IMR-90 (cell line): Measurements from ENCODE around the gene ZPBP2. TPM values are rescaled to one million over a fixed set of nuclear protein-coding genes. Genes with fewer than 3 reads are reported as not detected.

Source experiments
- ATAC-seq: fragments of 200-7000 bp; cut with Tn5 transposase; 2 replicates; pipeline ENCODE4 v1.9.1; 2020; ENCODE audit warnings: low read depth, mild to moderate bottlenecking, moderate library complexity
- BruUV-seq: library from RNA; stranded (reverse); fragments of 400-500 nt; replicated peaks from 2 replicates; lab custom pipeline; 2021; lab: Mats Ljungman, UMichigan
- CTCF ChIA-PET: fragments of 300-600 bp; formaldehyde crosslinking; extraction: SDS; loops from one replicate; lab custom pipeline; 2021; ENCODE audit warnings: antibody characterized with exemption; lab: Yijun Ruan, JAX
- POLR2A ChIA-PET: fragments of 300-600 bp; sonication (Branson Sonifier 250); formaldehyde crosslinking; loops from one replicate; lab custom pipeline; 2022; ENCODE audit warnings: antibody characterized with exemption; ENCODE audit not compliant: unreplicated experiment; lab: Charles Lee
- DNase-seq: peaks from one replicate; pipeline ENCODE4 v3.0.0; 2013
- H2AFZ ChIP-seq: replicated peaks from 2 replicates; pipeline ENCODE3; 2013; ENCODE audit warnings: low read length, mild to moderate bottlenecking; ENCODE audit not compliant: poor library complexity
- H2AK5ac ChIP-seq: 2 replicates; pipeline ENCODE4 v1.6.1; 2013; ENCODE audit warnings: low read depth, low read length, inconsistent platforms
- H2AK9ac ChIP-seq: replicated peaks from 2 replicates; pipeline ENCODE3; 2013; ENCODE audit warnings: mild to moderate bottlenecking, low read depth, low read length, moderate library complexity; ENCODE audit not compliant: poor library complexity
- H2BK120ac ChIP-seq: 2 replicates; pipeline ENCODE4 v1.6.1; 2013; ENCODE audit warnings: low read depth, low read length, inconsistent platforms
- H2BK15ac ChIP-seq: 3 replicates; pipeline ENCODE4 v1.6.1; 2013; ENCODE audit warnings: low read depth, low read length, inconsistent platforms
- H2BK20ac ChIP-seq: 2 replicates; pipeline ENCODE4 v1.6.1; 2013; ENCODE audit warnings: low read depth, mild to moderate bottlenecking, inconsistent platforms, low read length, moderate library complexity
- H2BK5ac ChIP-seq: 2 replicates; pipeline ENCODE4 v1.6.1; 2013; ENCODE audit warnings: mild to moderate bottlenecking, low read depth, low read length, inconsistent platforms; ENCODE audit not compliant: poor library complexity, severe bottlenecking
- H3K14ac ChIP-seq: replicated peaks from 2 replicates; pipeline ENCODE4 v1.6.1; 2013; ENCODE audit warnings: low read depth, low read length, inconsistent platforms
- H3K18ac ChIP-seq: 2 replicates; pipeline ENCODE4 v1.6.1; 2013; ENCODE audit warnings: low read depth, low read length, control low read depth
- H3K23ac ChIP-seq: 2 replicates; pipeline ENCODE4 v1.6.1; 2013; ENCODE audit warnings: low read depth, low read length, inconsistent platforms
- H3K27ac ChIP-seq: 2 replicates; pipeline ENCODE4 v1.5.1; 2013; ENCODE audit warnings: mild to moderate bottlenecking, control low read depth, low read length; ENCODE audit not compliant: insufficient read depth
- H3K27me3 ChIP-seq: 2 replicates; pipeline ENCODE4 v1.6.1; 2013; ENCODE audit warnings: low read length; ENCODE audit not compliant: control insufficient read depth, insufficient read depth
- H3K36me3 ChIP-seq: 2 replicates; pipeline ENCODE4 v1.6.1; 2013; ENCODE audit warnings: low read length, mixed read lengths; ENCODE audit not compliant: control insufficient read depth, insufficient read depth
- H3K4ac ChIP-seq: 2 replicates; pipeline ENCODE4 v1.6.1; 2013; ENCODE audit warnings: low read depth, low read length, inconsistent platforms
- H3K4me1 ChIP-seq: 2 replicates; pipeline ENCODE4 v1.6.1; 2013; ENCODE audit warnings: low read length, mixed read lengths; ENCODE audit not compliant: control insufficient read depth, insufficient read depth
- H3K4me2 ChIP-seq: 2 replicates; pipeline ENCODE4 v1.6.1; 2013; ENCODE audit warnings: low read depth, mild to moderate bottlenecking, control low read depth, low read length, moderate library complexity
- H3K4me3 ChIP-seq: 2 replicates; pipeline ENCODE4 v1.5.1; 2013; ENCODE audit warnings: low read depth, mild to moderate bottlenecking, control low read depth, low read length, moderate library complexity; ENCODE audit not compliant: insufficient read depth
- H3K56ac ChIP-seq: 2 replicates; pipeline ENCODE4 v1.6.1; 2013; ENCODE audit warnings: low read length, inconsistent platforms; ENCODE audit not compliant: insufficient read depth; ENCODE audit errors: extremely low read depth
- H3K79me1 ChIP-seq, 2 experiments: 2 replicates each; pipeline ENCODE4 v1.6.1; 2013; ENCODE audit warnings: low read length in 2 of 2, inconsistent platforms in 1 of 2, low read depth in 1 of 2
- H3K9ac ChIP-seq: 2 replicates; pipeline ENCODE4 v1.6.1; 2013; ENCODE audit warnings: low read depth, low read length, control low read depth
- H3K9me1 ChIP-seq: 2 replicates; pipeline ENCODE4 v1.6.1; 2013; ENCODE audit warnings: low read length, inconsistent platforms; ENCODE audit not compliant: insufficient read depth
- H3K9me3 ChIP-seq: 2 replicates; pipeline ENCODE4 v1.6.1; 2013; ENCODE audit warnings: low read length; ENCODE audit not compliant: control insufficient read depth, insufficient read depth
- H4K20me1 ChIP-seq: 2 replicates; pipeline ENCODE4 v1.6.1; 2013; ENCODE audit warnings: low read length, inconsistent platforms; ENCODE audit not compliant: insufficient read depth
- H4K5ac ChIP-seq: 2 replicates; pipeline ENCODE4 v1.6.1; 2013; ENCODE audit warnings: mild to moderate bottlenecking, low read depth, low read length, control low read depth
- H4K8ac ChIP-seq, 2 experiments: 2 replicates each; pipeline ENCODE4 v1.6.1; 2013; ENCODE audit warnings: low read depth in 2 of 2, low read length in 2 of 2, control low read depth in 1 of 2, inconsistent platforms in 1 of 2
- H4K91ac ChIP-seq: 2 replicates; pipeline ENCODE4 v1.6.1; 2013; ENCODE audit warnings: low read depth, low read length, inconsistent platforms; ENCODE audit not compliant: insufficient read depth
- CEBPB ChIP-seq: IDR thresholded peaks from 2 replicates; pipeline ENCODE4 v1.6.1; 2012; ENCODE audit warnings: low read depth, low read length, improper control_type of control experiment
- MXI1 ChIP-seq: IDR thresholded peaks from 2 replicates; pipeline ENCODE4 v1.6.1; 2012; ENCODE audit warnings: low read depth, mild to moderate bottlenecking, low read length, moderate library complexity, borderline replicate concordance
- RAD21 ChIP-seq: IDR thresholded peaks from 2 replicates; pipeline ENCODE4 v1.6.1; 2012; ENCODE audit warnings: low read length, improper control_type of control experiment
- RFX5 ChIP-seq: IDR thresholded peaks from 2 replicates; pipeline ENCODE4 v1.8.0; 2012; ENCODE audit warnings: low read depth, mild to moderate bottlenecking, low read length, moderate library complexity
- SMC3 ChIP-seq: fragments of 150-350 bp; IDR thresholded peaks from 2 replicates; pipeline ENCODE4 v1.6.1; 2016; ENCODE audit warnings: low read depth, mild to moderate bottlenecking, antibody characterized with exemption, low read length, moderate library complexity
- WGBS, 2 experiments: methylation state at CpG; one replicate each; pipeline versions ENCODE4 v1.1.5 to v1.1.7; 2013; ENCODE audit warnings: missing lambda C conversion rate in 2 of 2; ENCODE audit not compliant: insufficient read length in 1 of 2; ENCODE audit errors: extremely low coverage in 2 of 2; 5-methylcytosine and 5-hydroxymethylcytosine counted together
- dilution Hi-C: fragments of 300-500 bp; cut with HindIII; formaldehyde crosslinking; loops from one replicate; pipeline ENCODE4 v1.14.3; 2018; ENCODE audit warnings: low sequenced_read_pairs; ENCODE audit not compliant: unreplicated experiment
- in situ Hi-C: fragments of 300-500 bp; cut with MboI; formaldehyde crosslinking; loops from 3 replicates; pipeline ENCODE4 v1.14.3; 2019; ENCODE audit warnings: low sequenced_read_pairs, inconsistent platforms, mixed read lengths
- intact Hi-C: fragments of 100-400 bp; cut with micrococcal nuclease; formaldehyde crosslinking; loops from 2 replicates; pipeline ENCODE4 v1.10.0; 2022
- polyA plus RNA-seq, 3 experiments: library from polyadenylated mRNA; depleted of rRNA; stranded (reverse); fragments of >200 nt; gene quantifications; 2 replicates each; pipeline ENCODE4 v1.2.3, GENCODE V29; 2012; ENCODE audit warnings: low replicate concordance in 1 of 3
- total RNA-seq: library from RNA; depleted of rRNA; stranded (reverse); fragments of >200 nt; gene quantifications from 2 replicates; pipeline ENCODE4 v1.2.3, GENCODE V29; 2012
- TF ChIP-seq, protein P1 (sequence below): conservative IDR thresholded peaks from 2 replicates; pipeline ENCODE4 v1.5.1; 2012; ENCODE audit warnings: mild to moderate bottlenecking, low read depth, low read length, improper control_type of control experiment
- TF ChIP-seq, protein P2 (sequence below): fragments of 150-350 bp; IDR thresholded peaks from 2 replicates; pipeline ENCODE4 v1.6.1; 2016; ENCODE audit warnings: low read depth, mild to moderate bottlenecking, low read length, moderate library complexity, borderline replicate concordance

The ZPBP2 gene
- total and polyA plus RNA-seq, 2 of the 4 experiments (the other 2 are of a cell fraction): not detected

DNA sequence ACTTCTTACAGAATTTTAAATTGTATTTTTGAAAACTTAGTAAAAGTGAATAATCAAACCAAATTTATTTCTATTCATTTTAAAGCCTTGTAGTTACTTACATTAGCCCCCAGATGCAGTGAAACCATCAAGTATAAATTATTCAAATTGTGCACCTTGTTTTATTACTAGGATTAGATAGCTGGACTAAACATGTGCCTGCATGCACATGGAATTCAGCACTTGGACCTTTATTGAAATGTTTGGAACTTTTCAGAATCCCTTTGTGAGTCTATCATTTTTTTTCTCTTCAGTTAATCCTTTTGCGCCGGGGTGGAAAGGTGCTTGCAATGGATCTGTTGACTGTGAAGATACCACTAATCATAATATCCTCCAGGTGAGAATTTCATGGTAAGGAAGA lies 4.7 kb downstream of the ZPBP2 start:
- POLR2A ChIA-PET: no interaction called here

More for the DNA sequence above, 4.7 kb downstream of the ZPBP2 start:
- peak; percentile 31 for DNase-seq
- Histone ChIP-seq H2AK5ac (no peak overlapping the region), H2BK20ac (no peak overlapping the region), H3K27me3 (peaks cover 29% of the 10 kb centered on the region), H3K36me3 (no peaks in the 10 kb centered on the region), H4K8ac (no peak overlapping the region), H2BK120ac (no peak overlapping the region), H3K56ac (no peak overlapping the region), H2BK5ac (no peak overlapping the region), H3K27ac (no peak overlapping the region), H3K4me2 (no peak overlapping the region), H4K20me1 (no peaks in the 10 kb centered on the region), H3K18ac (no peak overlapping the region), H2BK15ac (no peak overlapping the region), H3K14ac (no peak overlapping the region), H4K5ac (no peak overlapping the region), H3K9me3 (peaks cover 10% of the 10 kb centered on the region), H3K9me1 (no peaks in the 10 kb centered on the region), H3K4me3 (no peak overlapping the region), H2AFZ (no peak overlapping the region), H3K4ac (no peak overlapping the region), H3K9ac (no peak overlapping the region), H3K23ac (no peak overlapping the region), H3K4me1 (no peaks in the 10 kb centered on the region), H2AK9ac (no peak overlapping the region), H3K79me1 (no peaks in the 10 kb centered on the region), H4K91ac (no peak overlapping the region)
- intact Hi-C loops: loop anchor here (1.0 kb wide), 1 partner anchor 108 kb away; the partner anchor contains the start of gene PSMD3
- BruUV-seq: no TSS peak
- TF ChIP-seq SMC3 (peak; percentile 49; the same call in 1 of the 2 replicates), RFX5 (no peak), CEBPB (no peak), RAD21 (peak; percentile 54), MXI1 (no peak)
- TF ChIP-seq, protein P1, sequence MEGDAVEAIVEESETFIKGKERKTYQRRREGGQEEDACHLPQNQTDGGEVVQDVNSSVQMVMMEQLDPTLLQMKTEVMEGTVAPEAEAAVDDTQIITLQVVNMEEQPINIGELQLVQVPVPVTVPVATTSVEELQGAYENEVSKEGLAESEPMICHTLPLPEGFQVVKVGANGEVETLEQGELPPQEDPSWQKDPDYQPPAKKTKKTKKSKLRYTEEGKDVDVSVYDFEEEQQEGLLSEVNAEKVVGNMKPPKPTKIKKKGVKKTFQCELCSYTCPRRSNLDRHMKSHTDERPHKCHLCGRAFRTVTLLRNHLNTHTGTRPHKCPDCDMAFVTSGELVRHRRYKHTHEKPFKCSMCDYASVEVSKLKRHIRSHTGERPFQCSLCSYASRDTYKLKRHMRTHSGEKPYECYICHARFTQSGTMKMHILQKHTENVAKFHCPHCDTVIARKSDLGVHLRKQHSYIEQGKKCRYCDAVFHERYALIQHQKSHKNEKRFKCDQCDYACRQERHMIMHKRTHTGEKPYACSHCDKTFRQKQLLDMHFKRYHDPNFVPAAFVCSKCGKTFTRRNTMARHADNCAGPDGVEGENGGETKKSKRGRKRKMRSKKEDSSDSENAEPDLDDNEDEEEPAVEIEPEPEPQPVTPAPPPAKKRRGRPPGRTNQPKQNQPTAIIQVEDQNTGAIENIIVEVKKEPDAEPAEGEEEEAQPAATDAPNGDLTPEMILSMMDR: peak; percentile 44
- TF ChIP-seq, protein P2, sequence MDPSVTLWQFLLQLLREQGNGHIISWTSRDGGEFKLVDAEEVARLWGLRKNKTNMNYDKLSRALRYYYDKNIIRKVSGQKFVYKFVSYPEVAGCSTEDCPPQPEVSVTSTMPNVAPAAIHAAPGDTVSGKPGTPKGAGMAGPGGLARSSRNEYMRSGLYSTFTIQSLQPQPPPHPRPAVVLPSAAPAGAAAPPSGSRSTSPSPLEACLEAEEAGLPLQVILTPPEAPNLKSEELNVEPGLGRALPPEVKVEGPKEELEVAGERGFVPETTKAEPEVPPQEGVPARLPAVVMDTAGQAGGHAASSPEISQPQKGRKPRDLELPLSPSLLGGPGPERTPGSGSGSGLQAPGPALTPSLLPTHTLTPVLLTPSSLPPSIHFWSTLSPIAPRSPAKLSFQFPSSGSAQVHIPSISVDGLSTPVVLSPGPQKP: no peak
- peak; percentile 57 for ATAC-seq
- CTCF ChIA-PET: interaction anchor here (2.1 kb wide), 1 partner anchor 10 kb away, joined by 6 read pairs; no protein-coding TSS in a partner anchor
- WGBS, 2 experiments: no CpG with 5 or more reads among the region's 2 CpGs
- in situ Hi-C loops: no loop called here
- dilution Hi-C loops: no loop called here
